ENCODE data around the gene ULK4.

ULK4 gene

GRCh38 chr3:41223691-41224090 is 738.2 kb downstream of the ULK4 start:
- Histone ChIP-seq H3K9me2 (replicated peaks; ENCODE audit: insufficient read depth, low read length) (no peaks in the 10 kb centered on the region), H2AFZ (ENCODE audit: low read depth, low read length, severe bottlenecking) (no peak overlapping the region), H3K79me2 (ENCODE audit: insufficient read depth, low read length) (peaks cover 92% of the 10 kb centered on the region), H3K27ac (ENCODE audit: low read depth, low read length) (no peak overlapping the region), H3F3A (ENCODE audit: insufficient read depth) (no peaks in the 10 kb centered on the region), H4K20me1 (ENCODE audit: low read depth, low read length) (peaks cover 48% of the 10 kb centered on the region), H3K9me3 (ENCODE audit: insufficient read depth, low read length) (no peaks in the 10 kb centered on the region), H3K27me3 (ENCODE audit: low read length) (no peaks in the 10 kb centered on the region), H3K4me2 (ENCODE audit: low read depth, low read length, poor library complexity, severe bottlenecking) (no peak overlapping the region), H3K36me3 (ENCODE audit: low read length) (peaks cover 37% of the 10 kb centered on the region), H3K4me3 (ENCODE audit: insufficient read depth, low read length, poor library complexity, severe bottlenecking) (no peak overlapping the region), H3K9ac (ENCODE audit: low read length) (no peak overlapping the region)
- no peak for TF ChIP-seq EZH2phosphoT487 (conservative IDR thresholded peaks at IDR 0.05; ENCODE audit: low read length)
- TF ChIP-seq CTCF (IDR thresholded peaks at IDR 0.05; ENCODE audit: insufficient read depth, low read length, poor library complexity, severe bottlenecking) = no peak

- Histone ChIP-seq H3K9me3 (ENCODE audit: insufficient read depth, low read length) (no peaks in the 10 kb centered on the region), H3K27ac (ENCODE audit: low read depth, low read length) (no peak overlapping the region), H2AFZ (ENCODE audit: low read depth, low read length, severe bottlenecking) (no peak overlapping the region), H3K9ac (ENCODE audit: low read length) (no peak overlapping the region), H3K9me2 (replicated peaks; ENCODE audit: insufficient read depth, low read length) (no peaks in the 10 kb centered on the region), H3K4me3 (ENCODE audit: insufficient read depth, low read length, poor library complexity, severe bottlenecking) (no peak overlapping the region), H3K4me2 (ENCODE audit: low read depth, low read length, poor library complexity, severe bottlenecking) (no peak overlapping the region), H4K20me1 (ENCODE audit: low read depth, low read length) (peaks cover 55% of the 10 kb centered on the region), H3K36me3 (ENCODE audit: low read length) (peaks cover 37% of the 10 kb centered on the region), H3F3A (ENCODE audit: insufficient read depth) (no peaks in the 10 kb centered on the region), H3K79me2 (ENCODE audit: insufficient read depth, low read length) (peaks cover 92% of the 10 kb centered on the region), H3K27me3 (ENCODE audit: low read length) (no peaks in the 10 kb centered on the region)
- no peak for TF ChIP-seq EZH2phosphoT487 (conservative IDR thresholded peaks at IDR 0.05; ENCODE audit: low read length)
- TF ChIP-seq CTCF (IDR thresholded peaks at IDR 0.05; ENCODE audit: insufficient read depth, low read length, poor library complexity, severe bottlenecking) = no peak
Observed at GRCh38 chr3:41223078-41223477, 738.8 kb downstream of the ULK4 start.

- Histone ChIP-seq H3K9ac (ENCODE audit: low read length) (no peak overlapping the region), H4K20me1 (ENCODE audit: low read depth, low read length) (peaks cover 60% of the 10 kb centered on the region), H3K4me3 (ENCODE audit: insufficient read depth, low read length, poor library complexity, severe bottlenecking) (no peak overlapping the region), H3K27me3 (ENCODE audit: low read length) (no peaks in the 10 kb centered on the region), H3K9me2 (replicated peaks; ENCODE audit: insufficient read depth, low read length) (no peaks in the 10 kb centered on the region), H3K4me2 (ENCODE audit: low read depth, low read length, poor library complexity, severe bottlenecking) (no peak overlapping the region), H2AFZ (ENCODE audit: low read depth, low read length, severe bottlenecking) (no peak overlapping the region), H3K9me3 (ENCODE audit: insufficient read depth, low read length) (no peaks in the 10 kb centered on the region), H3K36me3 (ENCODE audit: low read length) (peaks cover 36% of the 10 kb centered on the region), H3F3A (ENCODE audit: insufficient read depth) (no peaks in the 10 kb centered on the region), H3K27ac (ENCODE audit: low read depth, low read length) (no peak overlapping the region), H3K79me2 (ENCODE audit: insufficient read depth, low read length) (peaks cover 92% of the 10 kb centered on the region)
- TF ChIP-seq EZH2phosphoT487 (conservative IDR thresholded peaks at IDR 0.05; ENCODE audit: low read length) = no peak
- TF ChIP-seq CTCF (IDR thresholded peaks at IDR 0.05; ENCODE audit: insufficient read depth, low read length, poor library complexity, severe bottlenecking) = no peak
Observed at GRCh38 chr3:41222501-41222900, 739.4 kb downstream of the ULK4 start.

Data from SU-DHL-6 (cell line).